Measurements from ENCODE around the gene SGCG.

GRCh38 chr13:23330356-23330755 is 149.6 kb downstream of the SGCG start:
- no peak for TF ChIP-seq CTCF (IDR thresholded peaks at IDR 0.05)
- TF ChIP-seq POLR2A (IDR thresholded peaks at IDR 0.05), result no peak
